DMS 273 treated with DMSO at 0.1 percent for 48 hours (cell line): ENCODE results near the gene FAM240B.

Experiments
- DNase-seq: peaks from one replicate; lab custom pipeline; 2025; lab: John Stamatoyannopoulos, UW

The FAM240B gene

DNA sequence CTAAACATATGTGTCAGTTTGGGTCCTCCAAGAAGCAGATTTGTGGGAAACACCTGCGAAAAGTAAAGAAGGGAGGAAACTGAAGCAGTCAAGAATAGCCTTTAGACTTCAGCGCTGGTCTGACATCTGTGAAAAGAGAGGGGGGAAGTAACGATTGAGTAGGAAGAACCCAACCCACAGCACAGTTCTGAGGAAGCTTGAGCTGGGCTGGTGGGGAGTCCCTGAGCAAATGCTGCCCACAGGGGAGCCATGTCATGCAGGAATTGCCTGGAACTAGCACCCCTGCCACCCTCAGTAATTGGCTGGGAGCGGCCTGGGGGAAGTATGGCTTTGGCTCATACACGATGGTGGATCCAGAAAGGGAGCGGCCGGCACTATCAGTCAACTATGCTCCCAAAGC is 20.6 kb downstream of the FAM240B start:
- no peak for DNase-seq

DNA sequence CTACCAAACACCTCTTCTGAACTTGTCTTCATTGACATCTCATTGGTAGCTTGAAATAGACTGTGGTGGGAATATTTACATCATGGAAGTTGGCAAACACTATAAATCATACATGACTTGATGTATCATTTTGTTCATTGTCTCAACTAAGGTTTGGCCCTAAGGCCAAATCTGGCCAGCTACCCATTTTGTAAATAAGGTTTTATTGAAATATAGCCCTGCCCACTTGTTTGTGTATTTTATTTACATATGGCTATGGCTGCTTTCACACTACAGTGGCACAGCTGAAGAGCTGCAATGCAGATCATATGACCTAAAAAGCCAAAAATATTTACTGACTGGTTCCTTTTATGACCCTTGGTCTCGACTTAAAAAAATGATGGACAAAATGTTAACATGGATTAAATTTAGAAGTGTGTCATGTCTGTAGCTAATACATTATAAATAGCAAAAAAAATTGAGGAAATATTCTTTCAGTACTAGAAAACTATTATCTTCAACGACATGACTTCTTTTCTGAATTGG is 22.1 kb downstream of the FAM240B start:
- DNase-seq: no peak

DNA sequence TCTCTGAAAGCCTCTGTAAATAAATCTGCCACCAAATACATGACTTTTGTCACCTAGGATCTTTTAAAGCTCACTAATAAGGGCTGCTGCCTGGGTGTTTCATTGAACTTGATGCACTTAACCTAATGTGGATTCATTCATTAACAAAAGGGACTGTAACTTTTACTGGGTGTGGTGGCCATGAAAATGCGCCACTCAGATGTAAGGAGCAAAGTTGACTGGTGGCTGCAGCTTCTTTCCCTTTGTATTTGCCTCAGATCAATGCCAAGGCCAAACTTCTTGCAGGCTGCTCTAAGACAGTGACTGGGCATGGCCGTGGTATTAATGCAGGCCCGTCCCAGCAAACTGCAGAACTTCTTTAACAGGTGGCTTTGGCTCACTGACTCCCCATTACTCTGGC is 22.9 kb downstream of the FAM240B start:
- DNase-seq: no peak

DNA sequence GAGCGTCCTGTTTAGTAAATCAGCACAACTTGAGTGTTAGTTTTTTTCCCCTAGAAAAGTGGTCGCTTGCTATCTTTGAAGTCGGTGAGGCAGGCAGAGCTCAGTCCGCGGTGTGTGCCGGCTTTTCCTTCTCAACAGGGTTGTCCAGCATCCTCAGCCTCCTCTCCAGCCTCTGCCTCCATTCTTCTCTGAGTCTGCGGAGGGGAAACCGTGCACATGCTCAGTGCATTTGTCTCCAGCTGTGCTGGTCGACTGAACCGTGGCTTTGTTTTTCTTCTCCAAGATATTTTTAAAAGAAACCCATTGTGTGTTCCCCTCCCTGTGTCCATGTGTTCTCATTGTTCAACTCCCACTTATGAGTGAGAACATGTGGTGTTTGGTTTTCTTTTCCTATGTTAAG is 25.3 kb downstream of the FAM240B start:
- no peak for DNase-seq

DNA sequence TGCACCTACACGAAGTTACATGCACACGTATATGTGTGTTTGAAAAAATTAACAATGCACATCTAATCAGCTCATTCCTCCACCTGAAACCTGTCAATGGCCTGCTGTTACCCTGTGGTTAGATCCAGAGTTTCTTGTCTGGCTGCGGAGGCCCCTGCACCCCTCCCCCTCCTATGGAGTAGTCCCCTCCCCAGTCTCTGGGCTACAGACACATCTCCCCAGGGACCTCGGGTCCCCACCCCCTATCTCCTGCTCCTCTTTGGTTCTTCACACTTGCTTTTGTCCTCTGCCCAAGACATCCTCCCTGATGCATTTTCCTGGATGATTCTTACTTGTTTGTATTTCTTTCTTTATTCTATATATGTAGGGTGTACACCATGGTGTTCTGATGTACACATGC is 27.2 kb downstream of the FAM240B start:
- no peak for DNase-seq

DNA sequence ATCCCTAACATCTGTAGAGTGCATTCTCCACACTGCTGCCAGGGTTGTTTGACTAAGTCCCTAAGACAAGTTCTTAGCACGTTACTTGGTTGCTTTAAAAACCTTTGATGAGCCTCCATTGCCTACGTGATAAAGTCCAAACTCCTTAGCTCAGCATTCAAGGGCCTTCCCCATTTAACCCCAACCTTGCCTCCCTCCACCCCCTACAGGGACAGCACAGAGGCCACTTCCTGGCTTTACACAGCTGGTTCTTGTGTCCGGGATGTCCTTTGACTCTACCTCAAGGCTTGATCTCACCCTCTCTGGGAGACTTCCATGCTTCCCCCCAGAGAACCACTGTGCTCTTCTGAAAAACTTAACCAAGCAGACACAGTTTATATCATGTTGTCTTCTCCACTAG is 29.4 kb downstream of the FAM240B start:
- no peak for DNase-seq

DNA sequence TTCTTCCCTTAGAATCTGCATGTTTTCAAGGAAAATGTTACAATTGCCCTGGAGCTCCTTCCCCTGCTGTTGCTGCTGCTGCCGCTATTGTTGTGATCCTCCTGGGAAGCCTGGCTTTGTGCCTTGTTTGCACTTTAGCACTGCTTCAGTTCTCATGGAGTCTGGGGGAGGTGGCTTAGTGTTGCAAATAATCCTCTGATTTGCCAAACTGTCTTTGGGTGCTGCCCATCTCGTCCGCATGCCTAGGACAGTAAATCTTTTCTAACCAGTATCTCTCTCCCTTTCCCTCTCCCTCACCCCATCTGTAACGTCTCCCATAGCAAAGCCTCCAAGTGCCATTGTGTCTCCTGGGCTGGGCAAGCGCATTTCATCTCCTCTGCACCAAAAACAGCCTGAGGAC is 30.3 kb downstream of the FAM240B start:
- peak; percentile 54 for DNase-seq

DNA sequence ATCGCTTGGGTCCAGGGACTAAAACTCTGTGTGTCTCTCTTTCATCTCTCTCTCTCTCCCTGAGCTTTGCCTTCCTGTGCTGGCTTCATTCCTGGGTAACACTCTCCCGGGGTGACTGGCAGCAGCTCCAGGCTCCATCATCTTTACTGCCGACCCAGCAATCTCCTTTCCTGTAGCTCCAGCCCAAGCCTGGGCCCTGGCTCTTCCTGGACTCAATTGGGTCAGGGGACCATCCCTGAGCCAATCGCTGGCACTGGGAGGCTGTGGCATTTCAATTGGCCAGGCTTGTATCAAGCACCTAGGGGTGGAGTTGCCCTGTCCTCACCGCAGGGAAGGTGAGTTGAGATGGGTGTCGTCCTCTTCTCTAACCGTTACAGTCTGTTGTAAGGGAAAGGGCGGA is 31.9 kb downstream of the FAM240B start:
- no peak for DNase-seq

DNA sequence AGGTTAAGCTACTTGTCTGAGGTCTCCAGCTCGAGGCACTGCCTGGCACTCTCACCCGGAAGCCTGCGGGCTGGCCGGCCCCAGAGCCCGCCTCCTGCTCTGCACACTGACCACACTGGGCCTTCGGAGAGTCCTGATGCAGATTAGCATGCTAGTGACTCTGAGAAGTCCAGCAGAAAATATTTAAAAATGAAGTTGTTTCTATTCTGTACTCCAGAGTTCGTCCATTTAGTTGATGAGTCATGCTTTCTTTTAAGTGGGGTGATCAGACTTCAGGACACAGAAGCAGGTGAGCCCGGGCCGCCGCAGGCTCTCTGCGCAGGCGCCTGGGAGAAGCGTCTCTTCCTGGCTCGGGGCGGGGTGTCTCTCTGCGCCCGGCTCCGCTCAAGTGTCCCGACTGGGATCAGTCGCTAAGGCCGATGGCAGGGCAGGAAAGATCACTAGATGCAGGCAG is 32.5 kb downstream of the FAM240B start:
- DNase-seq: no peak

DNA sequence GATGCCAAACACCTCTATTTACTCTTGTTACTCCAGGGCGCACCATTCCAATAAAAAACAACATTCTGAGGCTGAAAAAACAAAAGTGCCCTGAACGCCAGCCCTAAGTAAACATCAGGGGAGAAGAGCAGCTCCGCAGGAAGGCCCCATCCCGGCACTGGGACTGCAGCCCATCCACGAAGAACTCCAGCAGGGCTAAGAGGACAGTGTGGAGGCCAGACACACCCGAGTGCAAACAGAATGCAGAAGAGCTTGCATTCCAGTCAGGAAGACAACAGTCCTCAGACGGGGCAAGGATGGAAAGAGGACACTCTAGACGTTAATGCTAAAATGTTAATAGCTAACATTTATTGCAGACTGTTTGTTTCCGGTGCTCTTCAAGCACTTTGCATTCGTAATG is 33.0 kb downstream of the FAM240B start:
- DNase-seq: no peak

DNA sequence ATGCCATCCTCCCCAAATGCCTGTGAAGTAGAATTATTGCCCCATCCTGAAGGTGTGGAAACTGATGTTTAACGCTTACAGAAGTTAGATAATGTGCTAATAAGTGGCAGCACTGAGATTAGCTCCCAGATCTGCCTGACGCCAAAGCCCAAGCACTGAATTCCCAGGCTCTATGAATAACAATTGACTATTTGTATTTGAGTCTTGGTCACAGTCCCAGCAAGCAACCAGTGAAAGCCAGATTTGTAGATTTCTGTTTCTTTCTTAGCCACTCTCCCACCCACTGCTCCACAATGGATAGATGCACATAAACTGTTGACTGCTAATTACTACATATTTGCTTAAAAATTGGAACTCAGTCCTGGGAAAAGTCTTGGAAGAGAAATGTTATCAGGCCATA is 34.4 kb downstream of the FAM240B start:
- DNase-seq: no peak

DNA sequence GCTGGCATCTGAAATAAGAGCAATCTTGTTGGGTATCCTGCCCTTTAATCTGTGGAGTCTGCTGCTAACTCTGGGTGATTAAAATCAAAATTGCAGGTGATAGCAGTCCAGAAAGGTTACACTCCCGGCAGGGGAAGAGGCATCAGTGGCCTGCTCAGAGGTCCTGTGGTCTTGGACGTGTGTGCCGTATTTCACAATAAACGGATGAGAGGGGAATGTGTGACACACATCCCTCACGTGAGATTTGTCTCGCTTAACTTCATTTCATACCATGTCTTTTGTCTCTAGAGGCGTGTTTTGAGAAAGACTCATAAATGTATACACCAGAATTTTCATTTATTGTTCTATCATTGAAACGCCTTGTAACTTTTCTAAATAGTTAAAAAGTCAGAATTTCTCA is 36.6 kb downstream of the FAM240B start:
- DNase-seq: no peak

DNA sequence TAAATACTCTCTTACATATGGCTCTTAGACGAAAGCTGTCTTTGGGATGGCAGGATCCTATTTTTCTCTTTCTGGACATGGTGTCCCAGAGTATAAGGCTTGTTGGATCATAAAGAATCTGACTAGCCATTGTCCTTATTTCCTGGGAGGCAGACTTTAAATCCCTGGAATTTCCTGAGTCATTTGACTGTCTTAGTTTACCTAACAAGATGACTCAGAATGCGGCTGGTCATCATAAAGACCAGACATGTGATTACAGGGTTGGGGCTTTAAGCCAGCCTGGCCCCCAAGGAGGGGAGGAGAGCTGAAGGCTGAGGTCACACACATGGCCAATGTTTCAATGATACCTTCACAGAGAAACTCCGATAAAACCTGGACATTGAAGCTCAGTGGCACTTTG is 37.2 kb downstream of the FAM240B start:
- DNase-seq: no peak

DNA sequence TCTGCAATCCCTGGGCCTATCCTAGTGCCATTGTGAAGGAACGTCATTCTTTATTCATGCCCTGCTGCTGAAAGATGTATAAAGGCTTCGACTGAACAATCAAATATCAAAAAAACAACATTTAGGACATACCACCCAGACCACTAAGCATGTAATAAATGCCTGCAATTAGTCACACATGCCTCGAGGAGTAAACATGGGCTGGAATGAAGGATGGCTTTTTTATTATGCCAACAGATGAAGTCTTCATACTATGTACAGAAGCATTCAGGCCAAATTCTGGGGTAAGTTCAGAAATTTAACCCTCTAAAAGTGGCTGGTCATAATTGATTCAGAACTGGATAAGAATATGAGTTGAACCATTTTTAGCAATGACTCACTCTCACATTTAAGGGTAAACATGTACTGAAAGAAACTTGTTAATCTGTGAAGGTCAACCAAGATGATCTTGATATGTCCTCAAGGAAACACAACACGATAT is 38.1 kb downstream of the FAM240B start:
- no peak for DNase-seq

DNA sequence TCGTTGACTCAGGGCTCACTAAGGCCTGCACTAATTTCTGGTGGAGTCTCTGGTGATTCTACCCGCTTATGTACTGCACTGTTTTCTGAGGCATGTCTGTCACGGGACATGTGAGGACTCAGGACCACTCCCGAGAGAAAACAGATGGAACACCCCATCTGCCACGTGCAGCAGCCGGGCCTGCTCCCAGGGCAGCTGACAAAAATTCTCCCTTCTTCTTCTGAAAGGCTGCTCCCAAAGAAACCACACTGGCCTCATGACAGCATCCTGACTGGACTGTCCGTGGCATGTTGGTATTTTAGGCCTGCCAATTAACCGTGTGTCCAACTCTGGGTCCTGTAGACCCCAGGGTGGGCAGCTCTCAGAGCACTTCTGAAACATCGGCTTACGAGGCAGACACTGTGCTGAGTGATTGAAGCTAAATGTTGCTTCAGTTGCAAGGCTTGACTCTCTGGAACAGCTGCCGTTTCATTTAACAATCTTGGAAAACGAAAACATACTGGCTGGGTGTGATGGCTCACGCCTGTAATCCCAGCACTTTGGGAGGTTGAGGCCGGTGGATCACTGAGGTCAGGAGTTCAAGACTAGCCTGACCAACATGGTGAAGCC is 39.0 kb downstream of the FAM240B start:
- peak; percentile 82 for DNase-seq

DNA sequence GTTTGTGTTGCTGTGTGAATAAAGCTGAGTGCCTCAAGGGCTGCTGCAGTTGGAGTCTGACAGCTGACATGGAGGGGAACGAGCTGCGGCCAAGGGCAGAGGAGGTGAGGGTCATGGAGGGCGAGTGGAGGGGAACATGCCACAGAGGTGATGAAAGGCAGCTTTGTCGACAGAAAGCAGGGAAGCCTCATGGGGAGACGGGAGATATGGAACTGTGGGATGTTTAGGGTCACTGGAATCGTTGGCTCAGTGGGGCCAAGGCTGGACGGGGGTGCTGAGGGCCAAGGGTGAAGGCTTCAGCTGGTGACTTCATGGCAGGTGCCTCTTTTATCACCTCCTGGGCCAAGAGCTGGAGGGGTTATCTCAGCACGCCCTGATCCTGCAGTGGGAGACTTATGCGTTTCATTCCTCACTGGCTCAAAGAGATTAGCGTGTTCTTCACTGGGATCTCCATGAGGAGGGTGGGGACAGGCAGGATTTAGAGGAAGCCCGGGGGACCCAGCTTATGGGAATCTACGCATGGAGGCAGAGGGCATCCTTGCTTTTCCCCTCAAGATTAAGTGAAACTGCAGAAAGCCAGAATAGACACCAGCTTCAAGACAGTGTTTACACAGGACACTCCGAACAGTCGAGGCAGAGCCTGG is 42.2 kb downstream of the FAM240B start:
- DNase-seq: no peak

DNA sequence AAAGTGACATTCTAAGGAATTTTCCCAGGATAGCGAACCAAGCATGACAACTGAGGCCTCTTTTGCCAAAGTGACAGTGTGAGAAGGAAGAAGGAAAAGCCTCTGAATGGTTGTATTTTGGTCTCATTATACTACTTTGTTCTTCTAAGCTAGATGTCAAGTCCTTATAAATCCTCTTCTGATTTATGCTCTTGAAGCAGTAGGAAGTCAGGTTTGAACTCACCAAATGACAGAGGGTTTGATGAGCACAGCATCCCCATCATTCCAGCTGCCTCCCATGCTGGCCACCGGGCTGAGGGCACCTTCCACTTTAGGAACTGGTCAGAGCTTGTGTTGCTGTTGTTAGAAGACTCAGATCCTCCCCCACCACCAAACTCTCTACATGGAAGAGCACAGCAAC is 44.1 kb downstream of the FAM240B start:
- no peak for DNase-seq

DNA sequence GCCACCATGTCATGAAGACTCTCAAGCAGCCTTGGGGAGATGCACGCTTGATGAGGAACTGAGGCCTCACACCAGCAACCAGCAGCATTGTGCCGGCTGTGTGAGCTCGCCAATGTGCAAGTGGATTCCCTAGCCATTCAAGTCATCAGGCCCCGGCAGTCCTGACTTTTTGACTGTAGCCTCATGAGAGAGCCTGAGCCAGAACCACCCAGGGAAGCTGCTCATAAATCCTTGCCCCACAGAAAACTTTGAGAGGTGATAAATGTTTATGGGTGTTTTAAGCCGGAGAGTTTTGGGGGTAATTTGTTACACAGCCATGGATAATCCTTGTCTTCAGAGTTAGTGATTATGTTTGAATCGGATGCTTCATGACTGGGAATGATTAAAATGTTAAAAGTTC is 44.7 kb downstream of the FAM240B start:
- no peak for DNase-seq

DNA sequence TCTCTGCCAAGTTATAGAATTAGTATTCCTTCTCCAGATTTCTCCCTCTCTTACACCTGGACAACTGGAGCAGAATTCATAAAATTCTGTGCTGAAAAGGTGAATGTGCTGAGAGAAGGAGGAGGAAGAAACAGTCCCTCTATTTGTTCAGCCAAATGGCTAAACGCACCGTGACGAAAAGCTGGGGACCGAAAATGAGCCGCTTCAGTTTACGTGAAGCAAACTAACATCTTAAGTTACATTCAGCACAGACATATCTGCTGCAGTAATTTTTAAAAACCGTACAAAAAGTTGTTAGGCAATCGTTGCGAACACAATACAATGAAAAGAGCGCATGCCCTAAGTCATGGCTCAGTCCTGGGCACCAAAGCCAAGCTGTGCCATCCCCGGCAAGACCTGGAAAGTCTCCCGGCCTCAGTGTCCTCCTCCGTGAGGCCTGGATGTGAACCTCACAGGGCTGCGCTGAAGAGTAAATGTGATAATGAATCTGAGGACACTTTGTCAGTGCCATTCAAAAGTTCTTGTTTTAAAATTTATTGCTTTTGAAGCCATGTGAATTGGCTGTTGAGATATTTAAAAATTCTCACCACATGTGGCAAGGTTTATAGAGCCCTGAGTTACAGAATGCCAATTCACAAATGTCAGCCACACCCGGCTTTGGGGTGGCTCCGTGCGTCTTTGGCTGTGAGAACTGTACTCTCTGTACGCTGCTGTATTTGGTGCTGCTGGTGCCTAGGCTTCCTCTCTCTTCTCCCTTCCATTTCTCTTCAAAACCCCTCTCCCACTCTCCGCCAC is 46.3 kb downstream of the FAM240B start:
- no peak for DNase-seq

DNA sequence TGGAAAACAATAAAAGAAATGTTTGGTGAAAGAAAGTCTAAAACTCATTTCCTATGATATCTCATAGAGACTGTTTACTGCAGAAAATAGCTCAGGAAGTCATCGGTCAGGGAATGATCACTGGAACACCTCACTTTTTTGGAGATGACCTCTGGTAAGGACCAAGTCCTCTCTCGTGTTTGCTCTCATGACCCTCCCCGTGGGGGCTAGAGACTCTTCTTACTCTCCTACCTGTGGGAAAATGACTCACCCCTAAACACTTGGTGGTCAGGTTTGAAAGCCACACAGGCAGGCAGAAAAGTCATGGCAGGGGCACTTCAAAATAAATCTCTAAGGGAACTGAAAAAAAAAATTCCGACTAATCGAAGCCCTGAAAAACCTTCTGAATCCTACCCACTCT is 48.2 kb downstream of the FAM240B start:
- DNase-seq: no peak

DNA sequence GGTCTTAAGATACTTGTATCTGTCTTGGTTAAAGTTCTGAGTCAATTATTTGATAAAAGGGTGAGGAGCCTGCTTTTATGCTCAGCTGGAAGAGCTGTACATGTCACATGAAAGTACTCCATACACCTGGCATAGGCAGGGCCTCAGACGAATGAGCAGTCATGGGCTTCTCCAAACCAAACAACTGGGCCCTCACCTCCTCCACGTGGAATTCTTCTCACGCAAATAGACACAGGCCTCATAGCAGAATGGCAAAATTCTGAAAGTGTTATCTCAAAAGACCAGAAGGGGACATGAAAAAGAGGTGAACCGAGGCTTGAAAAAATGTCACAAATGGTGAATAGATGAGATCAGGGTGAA is 48.6 kb downstream of the FAM240B start:
- DNase-seq: no peak

DNA sequence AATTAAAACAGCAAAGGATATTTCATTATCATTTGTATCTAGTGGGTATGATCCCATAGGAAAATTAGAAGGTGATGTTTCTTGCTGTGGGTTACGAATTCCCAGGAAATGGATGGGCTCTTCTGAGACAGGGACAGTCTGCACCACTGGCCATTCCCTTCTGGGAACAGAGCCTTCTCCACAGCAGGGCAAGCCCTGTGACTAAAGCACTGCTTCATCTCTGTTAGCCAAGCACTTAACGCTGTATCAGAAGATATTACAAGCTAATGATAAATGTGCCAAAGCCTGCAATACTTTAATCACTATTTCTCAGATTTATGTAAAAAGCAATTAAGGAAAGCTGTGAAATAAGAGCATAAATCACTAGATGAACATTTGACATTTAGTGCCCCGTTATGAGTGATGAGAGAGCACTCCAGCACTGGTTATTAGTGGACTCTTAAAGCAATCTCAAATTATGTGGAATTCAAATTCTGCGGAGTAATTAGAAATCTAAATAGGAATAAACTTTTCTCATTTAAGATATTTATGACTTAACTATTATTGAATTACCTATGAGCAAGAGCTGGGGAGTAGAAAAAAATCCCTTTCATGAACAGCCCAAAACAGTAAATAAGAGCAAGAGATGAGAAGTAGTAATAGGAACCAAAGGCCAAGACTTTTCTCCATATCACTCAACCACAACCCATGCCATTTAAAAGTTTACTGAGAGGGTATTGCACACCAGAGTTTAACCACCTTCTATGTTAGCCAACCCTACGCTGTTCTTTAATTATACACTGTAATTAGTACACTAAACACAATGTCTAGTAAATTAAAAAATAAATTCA is 49.2 kb downstream of the FAM240B start:
- no peak for DNase-seq
